Measurements from ENCODE around the gene ASIC4. TPM values are rescaled to one million over a fixed set of nuclear protein-coding genes. Genes with fewer than 3 reads are reported as not detected.
A peak's percentile ranks its signal among the peaks of the same experiment; 100 is the strongest.

ASIC4 gene
- total and polyA plus RNA-seq, 2 of the 8 experiments (the other 6 are each of a cell fraction or from before 2014, with no cell fraction given): 0.12 to 0.22 TPM

DNA sequence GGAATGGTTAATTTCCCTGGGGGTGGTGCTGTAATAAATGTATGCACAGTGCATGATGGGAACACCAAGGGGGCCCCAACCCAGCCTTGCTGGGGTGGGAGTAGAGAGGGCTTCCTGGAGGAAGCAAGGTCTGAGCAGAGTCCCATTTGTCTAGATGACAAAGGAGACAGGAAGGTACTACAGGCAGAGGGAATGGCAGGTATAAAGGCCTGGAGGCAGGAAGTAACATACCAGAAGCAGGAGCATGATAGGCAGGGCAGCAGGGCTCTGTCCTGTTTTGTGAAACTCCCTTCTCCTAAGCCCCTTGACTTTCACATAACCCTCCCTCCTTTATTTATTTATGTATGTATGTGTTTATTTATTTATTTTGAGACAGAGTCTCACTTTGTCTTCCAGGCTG, 11.7 kb upstream of the ASIC4 start:
- no peak overlapping the region for H3K27ac ChIP-seq (ENCODE audit: low read depth, low read length)
- no peaks in the 10 kb centered on the region; the same call in 1 of the 2 replicates for H3K79me1 ChIP-seq (ENCODE audit: low read depth, low read length)
- no peaks in the 10 kb centered on the region for H3K79me2 ChIP-seq (ENCODE audit: control insufficient read depth in 1 of 2, insufficient read depth in 2 of 2, low read length in 2 of 2)
- H4K20me1 ChIP-seq (replicated peaks in 1 of 2; ENCODE audit: control insufficient read depth in 1 of 2, insufficient read depth in 2 of 2, low read length in 2 of 2): no peaks in the 10 kb centered on the region
- POLR2A ChIA-PET (ENCODE audit: partially characterized antibody): interaction anchor here (0.9 to 1.4 kb wide), 3 partner anchors 17 to 27 kb away, joined by 3 read pairs; no protein-coding TSS in a partner anchor
- H3K18ac ChIP-seq (ENCODE audit: extremely low read depth, low read length): no peak overlapping the region
- no peak overlapping the region for H2BK20ac ChIP-seq (ENCODE audit: low read length)
- no peak overlapping the region for H4K5ac ChIP-seq (ENCODE audit: insufficient read length, low read depth, low read length)
- no peak overlapping the region; the same call in 1 of the 2 replicates for H2BK5ac ChIP-seq (ENCODE audit: low read depth, low read length)
- H2BK120ac ChIP-seq (replicated peaks; ENCODE audit: low read depth, low read length): no peak overlapping the region
- H3K9me3 ChIP-seq (ENCODE audit: insufficient read depth in 2 of 2, low read depth in 1 of 2, low read length in 1 of 2): no peaks in the 10 kb centered on the region
- peaks cover 12 to 38% (median 25%) of the 10 kb centered on the region in 4 experiments for H3K4me1 ChIP-seq (replicated peaks in 1 of 4; ENCODE audit: control insufficient read depth in 3 of 4, insufficient read depth in 4 of 4, low read length in 3 of 4)
- H2BK15ac ChIP-seq (ENCODE audit: low read length): no peak overlapping the region
- H3K56ac ChIP-seq (replicated peaks; ENCODE audit: insufficient read length, low read depth, low read length): no peak overlapping the region
- H3K4me3 ChIP-seq (ENCODE audit: extremely low read depth in 1 of 4, insufficient read depth in 2 of 4, low read depth in 3 of 4, low read length in 4 of 4): no peak overlapping the region
- H2BK12ac ChIP-seq (ENCODE audit: low read depth, low read length): peak overlapping the region; percentile 17; the same call in 1 of the 2 replicates
- H3K23me2 ChIP-seq (ENCODE audit: low read depth, low read length): peaks cover 14% of the 10 kb centered on the region
- CTCF ChIA-PET (ENCODE audit: partially characterized antibody): interaction anchor here (1.1 to 113.1 kb wide), 6 partner anchors 11 to 98 kb away, joined by 3 to 7248 read pairs (median 169); partner anchors contain the start of genes ASIC4, CHPF, DES and GMPPA
- no peak overlapping the region for H3K4me2 ChIP-seq (ENCODE audit: insufficient read depth in 1 of 2, low read depth in 2 of 2, low read length in 2 of 2)
- no peak overlapping the region for H2AFZ ChIP-seq (ENCODE audit: low read length)
- no peak overlapping the region for H3K14ac ChIP-seq (ENCODE audit: insufficient read length)
- H4K8ac ChIP-seq (ENCODE audit: extremely low read depth, insufficient read depth, low read length): no peak overlapping the region
- no peak overlapping the region for H3K23ac ChIP-seq (ENCODE audit: insufficient read length)
- no peak overlapping the region for H3K4ac ChIP-seq (replicated peaks; ENCODE audit: insufficient read length, low read depth, low read length)
- H3K36me3 ChIP-seq (ENCODE audit: control insufficient read depth in 2 of 4, insufficient read depth in 4 of 4, low read length in 3 of 4): peaks cover 0 to 7% (median 0%) of the 10 kb centered on the region in 4 experiments; a peak in 2 of 8 replicates
- H4K91ac ChIP-seq (replicated peaks; ENCODE audit: insufficient read length, low read length): no peak overlapping the region
- H3K27me3 ChIP-seq (replicated peaks in 1 of 4; ENCODE audit: control insufficient read depth in 3 of 4, extremely low read depth in 1 of 4, insufficient read depth in 3 of 4, low read length in 3 of 4): peaks cover 0 to 6% (median 3%) of the 10 kb centered on the region in 4 experiments; a peak in 5 of 7 replicates
- DNase-seq (ENCODE audit: low read depth in 1 of 2, low spot score in 2 of 2): no peak
- 0 out of 2 replicates have a peak overlapping the region, but pooled peaks have one; percentile 76 for H2AK5ac ChIP-seq (ENCODE audit: low read depth, low read length)
- H3K9ac ChIP-seq (replicated peaks in 1 of 4; ENCODE audit: extremely low read depth in 1 of 4, low read depth in 3 of 4, low read length in 3 of 4): 0 out of 7 replicates have a peak overlapping the region, but pooled peaks of 1 of the 4 experiments have one; percentile 13
- no peak for FAIRE-seq
- no peak for TF ChIP-seq RBBP5 (IDR thresholded peaks at IDR 0.05; ENCODE audit: borderline replicate concordance, low read depth, low read length)
- TF ChIP-seq, protein P1, sequence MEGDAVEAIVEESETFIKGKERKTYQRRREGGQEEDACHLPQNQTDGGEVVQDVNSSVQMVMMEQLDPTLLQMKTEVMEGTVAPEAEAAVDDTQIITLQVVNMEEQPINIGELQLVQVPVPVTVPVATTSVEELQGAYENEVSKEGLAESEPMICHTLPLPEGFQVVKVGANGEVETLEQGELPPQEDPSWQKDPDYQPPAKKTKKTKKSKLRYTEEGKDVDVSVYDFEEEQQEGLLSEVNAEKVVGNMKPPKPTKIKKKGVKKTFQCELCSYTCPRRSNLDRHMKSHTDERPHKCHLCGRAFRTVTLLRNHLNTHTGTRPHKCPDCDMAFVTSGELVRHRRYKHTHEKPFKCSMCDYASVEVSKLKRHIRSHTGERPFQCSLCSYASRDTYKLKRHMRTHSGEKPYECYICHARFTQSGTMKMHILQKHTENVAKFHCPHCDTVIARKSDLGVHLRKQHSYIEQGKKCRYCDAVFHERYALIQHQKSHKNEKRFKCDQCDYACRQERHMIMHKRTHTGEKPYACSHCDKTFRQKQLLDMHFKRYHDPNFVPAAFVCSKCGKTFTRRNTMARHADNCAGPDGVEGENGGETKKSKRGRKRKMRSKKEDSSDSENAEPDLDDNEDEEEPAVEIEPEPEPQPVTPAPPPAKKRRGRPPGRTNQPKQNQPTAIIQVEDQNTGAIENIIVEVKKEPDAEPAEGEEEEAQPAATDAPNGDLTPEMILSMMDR (IDR thresholded peaks at IDR 0.05; ENCODE audit: control extremely low read depth in 1 of 3, insufficient read depth in 1 of 3, low read depth in 1 of 3, low read length in 3 of 3): no peak
- no peak for TF ChIP-seq ZNF274 (IDR thresholded peaks at IDR 0.05; ENCODE audit: borderline replicate concordance, extremely low read depth, low read length)
